GM12873 (cell line): ENCODE results near the gene GMPPA.

Experiments
- CTCF ChIP-seq: IDR thresholded peaks from 2 replicates; pipeline ENCODE4 v1.5.1; 2012; ENCODE audit warnings: low read depth, mild to moderate bottlenecking, moderate library complexity, low read length, control low read depth; ENCODE audit not compliant: insufficient read depth; ENCODE audit errors: missing control alignments

Gene GMPPA

DNA sequence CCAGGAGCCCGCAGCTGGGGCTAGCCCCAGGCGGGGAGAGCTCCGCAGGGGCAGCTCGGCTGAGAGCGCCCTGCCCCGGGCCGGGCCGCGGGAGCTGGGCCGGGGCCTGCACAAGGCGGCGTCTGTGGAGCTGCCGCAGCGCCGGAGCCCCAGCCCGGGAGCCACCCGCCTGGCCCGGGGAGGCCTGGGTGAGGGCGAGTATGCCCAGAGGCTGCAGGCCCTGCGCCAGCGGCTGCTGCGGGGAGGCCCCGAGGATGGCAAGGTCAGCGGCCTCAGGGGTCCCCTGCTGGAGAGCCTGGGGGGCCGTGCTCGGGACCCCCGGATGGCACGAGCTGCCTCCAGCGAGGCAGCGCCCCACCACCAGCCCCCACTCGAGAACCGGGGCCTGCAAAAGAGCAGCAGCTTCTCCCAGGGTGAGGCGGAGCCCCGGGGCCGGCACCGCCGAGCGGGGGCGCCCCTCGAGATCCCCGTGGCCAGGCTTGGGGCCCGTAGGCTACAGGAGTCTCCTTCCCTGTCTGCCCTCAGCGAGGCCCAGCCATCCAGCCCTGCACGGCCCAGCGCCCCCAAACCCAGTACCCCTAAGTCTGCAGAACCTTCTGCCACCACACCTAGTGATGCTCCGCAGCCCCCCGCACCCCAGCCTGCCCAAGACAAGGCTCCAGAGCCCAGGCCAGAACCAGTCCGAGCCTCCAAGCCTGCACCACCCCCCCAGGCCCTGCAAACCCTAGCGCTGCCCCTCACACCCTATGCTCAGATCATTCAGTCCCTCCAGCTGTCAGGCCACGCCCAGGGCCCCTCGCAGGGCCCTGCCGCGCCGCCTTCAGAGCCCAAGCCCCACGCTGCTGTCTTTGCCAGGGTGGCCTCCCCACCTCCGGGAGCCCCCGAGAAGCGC is 15.0 kb upstream of the GMPPA start:
- no peak for TF ChIP-seq CTCF

DNA sequence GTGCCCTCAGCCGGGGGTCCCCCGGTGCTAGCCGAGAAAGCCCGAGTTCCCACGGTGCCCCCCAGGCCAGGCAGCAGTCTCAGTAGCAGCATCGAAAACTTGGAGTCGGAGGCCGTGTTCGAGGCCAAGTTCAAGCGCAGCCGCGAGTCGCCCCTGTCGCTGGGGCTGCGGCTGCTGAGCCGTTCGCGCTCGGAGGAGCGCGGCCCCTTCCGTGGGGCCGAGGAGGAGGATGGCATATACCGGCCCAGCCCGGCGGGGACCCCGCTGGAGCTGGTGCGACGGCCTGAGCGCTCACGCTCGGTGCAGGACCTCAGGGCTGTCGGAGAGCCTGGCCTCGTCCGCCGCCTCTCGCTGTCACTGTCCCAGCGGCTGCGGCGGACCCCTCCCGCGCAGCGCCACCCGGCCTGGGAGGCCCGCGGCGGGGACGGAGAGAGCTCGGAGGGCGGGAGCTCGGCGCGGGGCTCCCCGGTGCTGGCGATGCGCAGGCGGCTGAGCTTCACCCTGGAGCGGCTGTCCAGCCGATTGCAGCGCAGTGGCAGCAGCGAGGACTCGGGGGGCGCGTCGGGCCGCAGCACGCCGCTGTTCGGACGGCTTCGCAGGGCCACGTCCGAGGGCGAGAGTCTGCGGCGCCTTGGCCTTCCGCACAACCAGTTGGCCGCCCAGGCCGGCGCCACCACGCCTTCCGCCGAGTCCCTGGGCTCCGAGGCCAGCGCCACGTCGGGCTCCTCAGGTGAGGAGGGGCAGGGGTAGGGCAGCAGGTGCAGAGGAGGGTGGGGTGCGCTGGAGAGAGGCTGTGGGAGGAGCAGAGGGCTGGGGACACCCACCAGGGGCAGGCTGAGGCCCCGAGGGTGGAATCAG is 14.1 kb upstream of the GMPPA start:
- no peak for TF ChIP-seq CTCF

DNA sequence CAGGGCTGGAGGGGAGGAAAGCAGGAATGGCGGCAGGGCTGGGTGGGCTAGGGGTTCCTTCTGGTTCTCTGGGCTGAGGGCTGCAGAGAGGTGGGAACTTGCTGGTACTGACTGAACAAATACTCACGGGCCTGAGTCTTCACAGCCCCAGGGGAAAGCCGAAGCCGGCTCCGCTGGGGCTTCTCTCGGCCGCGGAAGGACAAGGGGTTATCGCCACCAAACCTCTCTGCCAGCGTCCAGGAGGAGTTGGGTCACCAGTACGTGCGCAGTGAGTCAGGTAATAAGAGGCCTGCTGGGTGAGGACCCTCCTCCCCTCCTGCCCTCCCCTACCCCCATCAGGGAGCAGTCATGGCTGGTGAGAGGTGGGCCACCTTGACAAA is 13.5 kb upstream of the GMPPA start:
- TF ChIP-seq CTCF, result no peak

DNA sequence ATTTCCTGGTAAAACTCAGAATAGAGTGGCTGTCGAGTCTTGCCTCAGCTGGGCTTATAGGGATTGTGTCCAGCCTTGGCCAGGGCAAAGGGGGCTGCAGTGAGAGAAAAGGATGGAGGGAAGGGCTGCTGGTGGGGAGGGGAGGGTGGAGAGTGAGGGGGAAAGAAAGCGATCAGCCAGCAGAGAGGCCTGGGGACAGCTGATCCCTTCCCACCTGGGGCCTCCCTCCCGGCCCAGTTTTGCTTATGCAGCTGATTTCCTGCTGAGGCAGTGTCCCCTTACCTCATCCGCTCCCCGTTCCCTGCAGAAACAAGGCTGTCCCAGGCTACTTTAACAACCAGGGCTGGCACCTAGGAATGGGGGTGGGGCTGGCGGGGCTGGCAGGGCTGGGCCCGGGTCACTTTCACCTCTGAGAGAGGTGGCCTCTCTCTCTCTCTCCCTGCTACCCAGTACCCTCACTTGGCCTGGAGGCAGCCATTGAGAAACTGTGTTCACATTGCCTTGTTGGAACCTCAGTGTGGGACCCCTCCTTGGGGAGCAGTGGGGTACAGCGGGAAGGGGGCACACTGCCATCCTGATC is 12.2 kb upstream of the GMPPA start:
- no peak for TF ChIP-seq CTCF

DNA sequence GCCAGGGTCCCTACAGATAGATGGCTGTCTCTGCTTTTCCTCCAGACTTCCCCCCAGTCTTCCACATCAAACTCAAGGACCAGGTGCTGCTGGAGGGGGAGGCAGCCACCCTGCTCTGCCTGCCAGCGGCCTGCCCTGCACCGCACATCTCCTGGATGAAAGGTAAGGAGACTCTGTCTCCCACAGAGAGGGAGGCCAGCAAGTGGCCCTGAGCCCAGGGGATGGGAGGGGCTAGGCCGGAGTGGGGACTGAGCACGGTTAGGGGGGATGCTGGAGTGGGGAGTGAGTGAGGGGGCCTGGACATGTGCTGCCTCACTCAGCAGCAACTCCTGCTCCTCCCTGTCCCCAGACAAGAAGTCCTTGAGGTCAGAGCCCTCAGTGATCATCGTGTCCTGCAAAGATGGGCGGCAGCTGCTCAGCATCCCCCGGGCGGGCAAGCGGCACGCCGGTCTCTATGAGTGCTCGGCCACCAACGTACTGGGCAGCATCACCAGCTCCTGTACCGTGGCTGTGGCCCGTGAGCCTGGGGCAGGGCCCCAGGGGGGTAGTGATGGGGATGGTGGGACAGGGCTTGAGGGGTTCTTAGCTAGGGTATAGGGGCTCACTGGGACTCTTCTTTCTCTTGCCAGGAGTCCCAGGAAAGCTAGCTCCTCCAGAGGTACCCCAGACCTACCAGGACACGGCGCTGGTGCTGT is 10.4 kb upstream of the GMPPA start:
- no peak for TF ChIP-seq CTCF

- TF ChIP-seq CTCF, result no peak
Measured at GRCh38 chr2:219488844-219489194, 9.9 kb upstream of the GMPPA start.
